Measurements from ENCODE around the gene RNASET2.
A peak's percentile ranks its signal among the peaks of the same experiment; 100 is the strongest.

RNASET2 gene

DNA sequence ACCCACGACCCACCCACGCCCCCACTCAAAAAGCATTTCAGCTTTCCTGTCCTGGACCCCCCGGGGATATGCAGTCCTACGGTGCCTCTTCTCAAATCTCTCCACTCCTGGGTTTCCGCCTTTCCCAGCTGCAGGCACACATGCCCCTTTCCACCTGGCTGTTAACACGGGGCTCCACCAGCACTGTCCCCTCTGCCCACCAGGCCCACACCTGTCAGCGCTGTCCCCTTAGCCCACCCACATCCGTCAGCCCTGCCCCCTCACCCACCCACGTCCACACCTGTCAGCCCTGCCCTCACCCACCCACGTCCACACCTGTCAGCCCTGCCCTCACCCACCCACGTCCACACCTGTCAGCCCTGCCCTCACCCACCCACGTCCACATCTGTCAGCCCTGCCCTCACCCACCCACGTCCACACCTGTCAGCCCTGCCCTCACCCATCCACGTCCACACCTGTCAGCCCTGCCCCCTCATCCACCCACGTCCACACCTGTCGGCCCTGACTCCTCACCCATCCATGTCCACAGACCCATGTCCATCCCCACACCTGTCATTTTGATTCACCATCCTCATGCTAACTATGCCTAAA, 11.6 kb downstream of the RNASET2 start:
- no peak for DNase-seq

DNA sequence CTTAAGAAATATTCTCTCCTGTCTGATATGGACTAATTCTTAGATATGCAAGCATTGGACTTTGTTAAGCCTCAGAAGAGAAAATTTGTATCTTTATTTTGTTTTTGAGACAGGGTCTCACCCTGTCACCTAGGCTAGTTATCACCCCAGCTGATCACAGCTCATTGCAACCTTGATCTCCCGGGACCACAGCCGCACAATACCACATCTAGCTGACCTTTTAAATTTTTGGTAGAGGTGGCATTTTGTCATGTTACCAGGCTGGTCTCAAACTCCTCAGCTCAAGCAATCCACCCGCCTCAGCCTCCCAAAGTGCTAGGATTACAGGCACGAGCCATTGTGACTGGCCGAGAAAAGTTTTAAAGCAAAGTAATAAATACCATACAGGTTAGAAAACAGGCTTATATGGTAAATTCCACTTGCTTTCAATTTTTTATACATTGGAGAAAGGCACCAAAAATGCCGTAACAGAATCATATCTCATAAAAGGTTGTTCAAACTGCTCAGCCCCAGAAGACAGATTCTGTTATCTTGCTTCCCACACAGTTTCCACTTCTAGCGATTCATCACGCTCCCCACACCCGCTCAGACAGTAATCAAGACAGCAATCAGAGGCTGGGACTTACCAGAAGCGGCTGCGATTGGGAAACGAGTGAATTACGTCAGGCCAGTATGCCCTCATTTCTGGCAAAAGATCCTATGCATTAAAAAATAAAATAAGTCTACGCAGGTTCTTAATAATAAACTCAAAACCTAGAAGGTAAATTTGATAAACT, 13.8 kb downstream of the RNASET2 start:
- DNase-seq, result peak; percentile 43 to 77

DNA sequence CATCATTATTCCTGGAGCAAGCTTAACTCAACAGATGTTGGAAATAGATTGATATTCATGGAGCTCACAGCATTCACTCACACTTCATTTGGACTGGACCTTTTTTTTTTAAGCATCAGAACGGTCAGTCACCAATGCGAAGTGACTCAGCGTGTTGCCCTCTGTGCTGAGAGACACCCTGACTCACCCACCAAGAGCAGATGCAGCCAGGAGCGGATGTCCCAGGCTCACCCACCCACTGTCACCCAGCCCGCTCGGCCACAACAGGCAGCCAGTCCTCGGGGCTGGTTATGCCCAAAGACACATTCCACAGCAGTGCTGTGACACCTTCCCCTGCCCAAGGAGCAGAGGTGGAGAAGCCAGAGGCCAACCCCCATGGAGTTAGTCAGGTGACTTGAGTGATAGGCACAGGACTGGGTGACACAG, 15.7 kb downstream of the RNASET2 start:
- no peak for DNase-seq

DNA sequence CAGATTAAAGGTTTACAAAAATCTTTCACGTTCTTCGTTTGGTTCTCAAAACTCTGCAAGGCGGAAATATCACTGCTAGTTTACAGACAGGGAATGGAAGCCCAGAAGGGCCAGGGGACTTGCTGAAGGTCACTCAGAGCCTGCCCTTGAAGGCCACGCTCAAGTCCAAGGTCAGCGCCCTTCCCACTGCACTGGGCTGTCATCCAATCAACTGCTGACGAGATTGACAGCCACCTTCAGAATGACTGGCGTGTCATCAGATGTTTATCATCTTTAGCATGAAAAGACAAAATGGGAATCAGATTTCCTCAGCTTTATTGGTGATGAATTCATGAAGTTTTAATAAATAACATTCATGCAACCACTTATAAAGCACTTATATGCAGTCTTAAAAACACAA, 16.5 kb downstream of the RNASET2 start:
- no peak for DNase-seq

DNA sequence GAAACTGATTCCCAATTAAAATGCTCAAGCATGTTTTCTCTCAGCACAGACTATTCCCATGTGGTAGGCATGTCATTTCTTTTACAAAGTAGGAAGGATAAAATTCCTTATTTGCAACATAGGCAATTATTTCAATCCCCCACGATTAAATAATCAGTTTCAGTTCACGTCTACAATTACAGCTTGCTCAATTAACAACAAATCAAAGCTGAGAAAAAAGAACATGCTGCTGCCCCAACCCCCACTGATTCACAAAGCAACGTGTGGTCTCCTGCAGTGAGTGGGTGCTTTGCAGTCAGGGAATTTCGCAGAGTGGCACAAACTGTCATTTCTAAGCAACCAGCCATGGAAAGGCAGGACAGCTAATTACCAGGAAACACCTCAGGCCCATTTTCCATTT, 17.0 kb downstream of the RNASET2 start:
- DNase-seq, result no peak

DNA sequence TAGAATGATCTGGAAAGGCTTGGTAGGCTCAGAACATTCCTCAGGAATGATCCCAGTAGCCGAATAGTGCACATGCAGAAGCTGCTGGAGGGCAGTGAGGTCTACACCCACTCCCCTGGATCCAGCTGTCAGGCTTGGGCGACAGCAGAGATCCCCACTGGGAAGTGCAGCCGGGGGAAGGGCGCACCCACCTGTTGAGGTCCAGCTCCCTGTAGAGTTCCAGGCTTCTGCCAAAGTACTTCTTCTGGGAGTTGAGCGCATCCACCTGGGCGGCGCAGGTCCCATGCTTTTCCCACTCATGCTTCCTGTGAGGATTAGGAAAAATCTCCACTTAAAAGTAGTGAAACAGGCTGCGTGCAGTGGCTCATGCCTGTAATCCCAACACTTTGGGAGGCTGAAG, 17.6 kb downstream of the RNASET2 start:
- no peak for DNase-seq

DNA sequence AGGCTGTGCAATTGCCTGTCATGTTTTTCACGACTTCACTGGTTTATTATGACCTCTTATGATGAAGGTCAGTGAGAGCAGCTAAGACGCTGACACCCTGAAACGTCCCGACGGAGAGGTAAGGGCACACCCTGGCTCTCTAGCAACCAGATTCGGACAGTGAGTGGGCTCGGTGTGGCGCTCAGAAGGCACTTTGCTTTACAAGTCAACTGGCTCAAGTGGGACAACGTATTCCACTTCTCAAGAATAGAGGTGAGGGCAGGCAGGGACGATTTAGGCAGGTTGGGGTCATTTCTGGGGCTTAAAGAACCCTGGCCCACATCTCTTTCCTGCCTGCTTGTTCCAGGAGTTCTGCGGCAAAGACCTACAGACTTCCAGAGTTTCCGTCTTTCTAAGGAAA, 18.2 kb downstream of the RNASET2 start:
- DNase-seq, result no peak

DNA sequence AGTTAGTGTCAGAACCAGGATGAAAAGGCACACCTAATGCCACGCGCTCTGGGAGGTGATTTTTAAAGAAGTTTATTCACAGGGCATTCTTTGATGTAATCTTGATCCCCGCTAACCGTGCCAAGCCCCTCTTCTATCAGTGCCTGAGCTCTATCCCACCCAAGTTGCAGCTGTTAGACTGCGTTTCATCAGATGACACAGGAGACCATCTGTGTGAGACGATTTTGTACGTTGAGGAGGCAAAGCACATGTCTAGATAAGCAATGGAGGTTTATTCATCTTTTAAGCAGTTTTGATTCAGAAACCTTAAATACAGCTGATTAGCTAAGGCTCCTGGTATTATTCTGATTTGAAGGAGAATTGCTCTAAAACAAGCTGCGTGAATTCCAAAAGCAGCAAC, 18.6 kb downstream of the RNASET2 start:
- no peak for DNase-seq

DNA sequence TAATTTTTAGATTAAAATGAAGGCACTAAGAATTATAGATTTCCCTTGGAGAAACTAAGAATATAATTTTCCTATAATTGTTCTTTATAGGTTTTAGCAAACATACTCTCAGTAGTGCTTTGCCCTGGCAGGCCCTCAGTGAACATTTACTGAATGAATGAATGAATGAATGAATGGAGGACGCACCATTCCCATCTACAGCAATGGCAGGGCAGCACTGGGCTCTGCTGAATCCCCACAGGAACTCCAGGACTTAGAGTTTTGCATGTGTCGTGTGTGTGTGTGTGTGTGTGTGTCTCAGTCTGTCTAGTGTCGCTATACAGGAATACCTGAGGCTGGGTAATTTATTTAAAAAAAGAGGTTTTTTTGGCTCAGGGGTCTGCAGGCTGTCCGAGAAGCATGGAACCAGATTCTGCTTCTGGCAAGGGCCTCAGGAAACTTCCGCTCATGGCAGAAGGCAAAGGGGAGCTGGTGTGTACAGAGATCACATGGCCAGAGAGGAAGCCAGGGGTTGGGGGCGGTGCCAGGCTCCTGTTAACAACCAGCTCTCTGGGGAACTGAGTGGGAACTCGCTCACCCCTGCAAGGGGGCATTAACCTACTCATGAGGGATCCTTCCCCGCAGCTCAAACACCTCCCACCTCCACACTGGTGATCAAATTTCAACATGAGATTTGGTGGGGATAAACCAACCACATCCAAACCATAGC, 20.1 kb downstream of the RNASET2 start:
- DNase-seq, result no peak

DNA sequence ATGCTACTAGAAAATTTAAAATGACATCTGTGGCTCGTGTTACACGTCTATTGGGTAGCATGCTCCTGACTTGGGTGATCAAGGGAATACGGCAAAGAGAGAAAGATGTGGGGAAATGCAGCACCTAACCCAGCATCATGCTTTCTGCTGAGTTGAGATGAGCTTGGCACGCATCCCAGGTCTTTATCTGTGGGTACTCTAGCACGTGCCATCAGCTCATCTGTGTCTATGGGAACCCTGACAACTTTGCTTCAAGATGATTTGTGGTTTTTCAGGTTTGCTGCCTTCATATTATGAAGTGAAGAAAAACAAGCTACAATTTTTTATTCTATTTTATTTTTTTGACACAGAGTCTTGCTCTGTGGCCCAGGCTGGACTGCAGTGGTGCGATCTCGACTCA, 21.0 kb downstream of the RNASET2 start:
- DNase-seq, result no peak

DNA sequence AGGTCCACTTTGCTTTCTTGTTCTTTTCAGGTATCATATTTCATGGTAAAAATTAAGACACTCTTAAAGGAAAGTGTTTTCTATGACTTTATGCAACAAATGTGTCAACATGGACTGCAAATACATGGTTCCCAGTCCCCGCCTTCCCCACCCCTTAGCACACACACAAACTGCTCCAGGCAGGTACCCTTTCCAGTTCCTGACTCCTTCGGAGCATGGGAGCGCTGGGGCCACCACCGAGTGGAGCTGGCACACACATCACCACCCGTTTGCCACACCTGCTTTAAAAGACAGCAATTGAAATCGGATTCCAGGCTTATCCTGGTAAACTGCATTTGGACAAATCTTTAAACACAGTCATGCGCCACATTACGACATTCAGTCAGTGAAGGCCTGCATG, 22.2 kb downstream of the RNASET2 start:
- DNase-seq, result no peak

DNA sequence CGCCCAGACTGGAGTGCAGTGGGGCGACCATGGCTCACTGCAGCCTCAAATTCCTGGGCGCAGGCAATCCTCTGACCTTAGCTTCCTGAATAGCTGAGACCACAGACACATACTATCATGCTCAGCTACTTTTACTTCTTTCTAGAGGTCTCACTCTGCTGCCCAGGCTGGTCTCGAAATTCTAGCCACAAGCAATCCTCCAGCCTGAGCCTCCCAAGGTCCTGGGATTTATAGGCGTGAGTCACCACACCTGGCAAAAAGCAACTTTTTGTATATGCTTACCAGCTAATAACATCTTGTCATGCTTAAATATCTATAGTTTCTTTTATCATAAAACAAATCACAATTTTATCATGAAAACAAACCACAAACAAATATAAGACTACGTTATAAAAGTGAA, 23.0 kb downstream of the RNASET2 start:
- no peak for DNase-seq

DNA sequence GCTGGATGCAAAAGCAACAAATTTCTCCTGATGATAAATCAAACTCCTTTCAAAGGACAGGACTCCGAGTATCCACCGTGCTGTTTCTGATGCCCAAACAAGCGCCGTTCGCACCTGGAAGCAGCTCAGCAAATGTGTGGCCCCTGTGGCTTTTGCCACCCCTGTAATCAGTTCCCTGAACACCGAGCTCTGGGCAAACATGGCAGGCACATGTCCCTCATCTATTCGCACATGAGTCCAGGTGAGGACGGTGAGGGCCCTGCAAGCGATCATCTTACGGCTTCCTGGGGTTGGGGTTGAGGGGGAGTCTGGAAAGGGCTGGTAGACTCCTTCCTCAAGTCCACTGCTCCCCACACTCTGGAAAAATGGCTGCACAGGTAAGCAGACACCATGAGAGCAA, 23.7 kb downstream of the RNASET2 start:
- no peak for DNase-seq

DNA sequence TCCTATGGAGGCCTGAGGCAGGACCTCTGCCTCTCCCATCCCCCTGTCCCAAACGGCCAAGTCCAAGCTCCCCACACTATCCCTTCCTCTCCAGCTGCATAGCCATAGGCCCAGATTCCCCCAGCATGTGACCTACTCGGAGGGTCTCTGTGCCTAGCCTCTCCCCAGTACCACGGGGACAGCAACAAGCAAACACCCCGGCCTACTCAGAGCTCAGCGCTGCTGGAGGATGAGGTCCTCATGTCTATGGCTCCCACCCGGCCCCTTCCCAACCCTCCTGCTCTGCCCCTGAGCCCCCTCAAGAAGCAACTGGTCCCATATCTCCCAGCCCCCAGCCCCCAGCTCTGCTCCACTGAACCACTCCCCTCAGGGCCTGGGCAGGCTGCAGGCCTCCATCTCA, 24.2 kb downstream of the RNASET2 start:
- no peak for DNase-seq

DNA sequence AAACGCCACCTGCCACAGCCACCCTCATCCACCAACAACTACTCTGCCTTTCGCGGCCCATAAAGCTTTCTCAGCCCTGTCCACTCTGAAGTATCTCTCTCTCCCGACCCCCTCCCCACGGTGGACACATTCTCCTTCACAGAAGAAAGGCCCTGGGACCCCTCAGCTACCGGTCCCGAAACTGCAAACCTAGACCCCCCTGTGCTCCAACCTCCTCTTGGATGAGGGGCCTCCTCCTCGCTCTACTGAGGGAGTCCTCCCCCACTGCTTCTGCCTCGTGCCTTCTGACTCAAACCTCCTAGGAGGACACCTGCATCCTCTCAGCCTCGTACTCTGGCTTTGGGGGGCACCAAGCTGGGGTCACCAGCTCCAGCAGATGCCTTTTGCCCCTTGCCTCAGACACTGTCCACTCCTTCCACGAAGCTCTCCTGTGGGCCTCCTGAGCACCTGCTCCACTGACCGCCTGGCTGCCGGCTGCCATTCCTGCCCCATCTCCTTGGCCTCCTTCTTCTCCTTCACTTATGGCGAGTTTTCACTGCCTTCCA, 24.9 kb downstream of the RNASET2 start:
- DNase-seq, result no peak

DNA sequence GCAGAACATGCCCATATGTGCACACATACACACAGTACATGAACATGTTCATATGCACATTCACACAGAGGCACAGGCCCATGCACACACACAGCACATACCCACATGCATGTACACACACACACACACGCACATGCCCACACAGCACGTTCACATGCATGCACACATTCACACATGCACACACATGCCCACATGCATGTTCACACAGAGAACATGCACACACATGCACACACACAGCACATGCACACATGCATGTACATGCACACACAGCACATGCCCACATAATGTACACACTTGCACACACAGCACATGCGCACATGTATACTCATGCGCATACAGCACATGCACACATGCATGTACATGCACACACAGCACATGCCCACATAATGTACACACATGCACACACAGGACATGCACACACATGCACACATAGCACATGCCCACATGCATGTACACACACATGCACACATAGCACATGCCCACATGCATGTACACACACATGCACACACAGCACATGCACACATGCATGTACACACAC, 25.9 kb downstream of the RNASET2 start:
- no peak for DNase-seq

DNA sequence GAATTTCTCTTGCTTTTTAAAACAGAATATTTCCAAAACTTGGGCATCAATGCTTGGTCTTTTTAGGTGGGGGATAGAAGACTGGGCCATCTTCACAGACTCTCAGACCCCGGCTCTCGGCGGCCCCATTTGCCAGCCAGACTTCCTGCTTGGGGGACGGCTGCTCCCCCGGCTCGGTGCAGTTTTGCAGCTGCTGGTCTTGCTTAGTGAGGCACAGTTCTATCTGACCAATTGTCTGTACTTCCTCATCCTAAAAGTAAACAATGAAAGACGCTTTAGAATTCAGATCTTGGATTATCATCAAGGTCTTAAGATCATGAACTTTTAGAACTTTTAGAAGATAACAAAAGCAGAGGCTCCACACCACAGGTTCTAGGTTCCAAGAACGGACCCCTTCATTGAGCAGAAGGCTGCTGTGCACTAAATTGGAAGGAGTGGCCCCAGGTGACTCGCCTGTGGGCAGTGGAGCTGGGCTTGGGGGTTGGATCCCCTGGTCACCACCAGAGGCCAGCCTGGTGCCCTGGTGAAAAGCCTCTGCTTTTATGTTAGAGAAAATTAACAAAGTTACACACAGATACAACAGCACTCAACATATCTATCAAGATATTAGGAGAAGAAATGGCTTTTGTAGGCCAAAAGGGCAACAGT, 26.7 kb downstream of the RNASET2 start:
- DNase-seq, result no peak

DNA sequence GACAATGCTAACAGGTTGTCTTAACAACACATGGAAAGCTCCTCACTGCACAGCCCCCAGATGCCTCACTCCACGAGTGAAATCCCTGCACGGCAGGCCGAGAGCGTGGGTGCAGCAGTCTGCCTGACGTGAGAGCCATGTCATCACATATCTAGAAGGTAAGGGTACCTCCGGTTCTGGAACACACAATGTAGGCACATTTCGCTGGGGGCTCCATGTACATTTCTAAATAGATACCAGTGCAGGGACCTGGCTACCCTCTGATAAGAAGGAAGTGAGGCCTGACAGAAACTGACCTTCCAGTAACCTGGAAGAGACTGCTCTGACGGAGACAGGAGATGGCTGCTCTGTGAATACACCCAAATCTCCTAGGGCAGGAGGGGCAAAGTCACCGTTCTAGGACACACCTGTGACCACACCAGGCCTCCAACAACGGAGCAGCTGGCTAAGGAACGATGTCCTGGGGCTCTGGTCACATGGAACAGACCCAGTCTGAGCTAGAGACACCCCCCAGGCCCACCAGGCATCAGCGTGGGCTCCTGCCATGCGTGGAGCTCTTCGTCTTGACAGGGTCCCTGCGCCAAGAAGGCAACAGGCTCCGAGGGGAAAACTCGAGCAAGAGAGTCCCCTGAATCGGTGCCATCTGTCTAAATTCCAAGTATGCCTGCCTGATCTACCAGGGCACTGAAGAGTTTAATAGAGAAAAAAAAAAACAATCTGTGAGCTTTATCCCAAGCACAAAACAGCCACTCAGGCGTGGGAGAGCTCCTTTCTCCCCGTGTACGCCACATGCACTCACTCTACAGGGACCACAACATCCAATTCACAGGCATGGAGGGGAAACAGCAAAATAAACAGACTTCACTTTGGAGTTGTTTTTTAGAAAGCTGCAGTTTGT, 27.5 kb downstream of the RNASET2 start:
- no peak for DNase-seq

DNA sequence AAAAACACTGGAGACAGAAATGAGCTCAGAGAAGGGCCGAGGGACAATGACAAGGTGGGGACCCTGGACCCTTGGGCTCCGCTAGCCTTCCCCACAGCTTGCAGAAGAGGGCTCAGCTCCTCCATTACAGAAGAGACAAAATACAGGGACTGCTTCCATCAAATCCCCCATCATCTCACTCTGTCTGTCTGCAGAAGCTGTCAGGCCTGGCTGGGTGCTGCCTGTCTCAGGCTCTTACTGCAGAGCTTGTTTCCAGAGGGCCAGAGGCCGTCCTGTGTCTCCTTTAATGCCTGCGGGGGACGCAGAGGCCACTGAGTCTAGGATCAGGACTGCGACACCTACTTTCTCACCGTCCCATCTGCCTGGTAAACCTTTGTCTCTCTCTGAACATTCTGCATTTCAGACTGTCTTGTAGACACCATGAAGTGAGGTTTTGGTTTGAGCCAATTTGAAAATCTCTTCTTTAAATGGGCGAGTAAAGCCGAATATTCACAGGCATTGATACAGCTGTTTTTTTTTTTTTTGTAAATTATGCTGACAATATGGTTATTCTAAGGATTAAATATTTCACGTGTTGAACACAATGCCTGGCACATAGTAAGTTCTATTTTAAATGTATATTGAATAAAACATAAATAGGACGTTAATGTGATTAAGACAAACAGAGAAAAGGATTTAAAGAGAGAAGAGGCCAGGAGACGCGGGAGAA, 28.3 kb downstream of the RNASET2 start:
- DNase-seq, result no peak

DNA sequence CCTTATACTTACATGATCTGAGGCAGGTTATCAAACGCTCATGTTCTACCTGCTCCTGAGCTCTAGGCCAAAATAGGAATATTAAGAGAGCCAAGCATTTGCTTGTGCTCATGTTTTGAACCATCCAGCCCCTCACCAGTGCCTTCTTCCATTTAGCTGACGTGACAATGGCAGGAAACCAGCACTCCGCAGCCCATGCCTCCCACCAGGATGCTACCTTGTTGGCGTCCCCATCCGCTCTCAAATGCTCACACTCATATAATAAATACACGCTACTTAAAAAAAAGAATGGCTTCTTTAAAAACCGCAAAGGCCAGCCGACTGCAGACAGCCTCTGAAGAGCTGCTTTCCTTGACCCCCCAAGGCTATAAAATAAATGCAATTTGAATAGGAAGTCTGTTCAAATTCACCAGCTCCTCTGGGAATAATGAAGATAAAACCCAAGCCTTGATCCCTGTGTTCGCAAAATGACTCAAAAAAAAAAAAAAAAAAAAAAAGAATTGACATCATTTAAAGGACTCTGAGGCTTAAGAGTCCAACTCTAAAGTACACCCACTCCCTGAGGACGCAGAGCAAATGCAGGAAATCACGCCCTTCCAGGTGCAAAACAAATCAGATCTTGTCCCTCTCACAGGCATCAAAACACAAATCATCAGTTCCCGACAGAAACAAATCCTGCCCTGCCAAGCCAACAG, 29.0 kb downstream of the RNASET2 start:
- no peak for DNase-seq

DNA sequence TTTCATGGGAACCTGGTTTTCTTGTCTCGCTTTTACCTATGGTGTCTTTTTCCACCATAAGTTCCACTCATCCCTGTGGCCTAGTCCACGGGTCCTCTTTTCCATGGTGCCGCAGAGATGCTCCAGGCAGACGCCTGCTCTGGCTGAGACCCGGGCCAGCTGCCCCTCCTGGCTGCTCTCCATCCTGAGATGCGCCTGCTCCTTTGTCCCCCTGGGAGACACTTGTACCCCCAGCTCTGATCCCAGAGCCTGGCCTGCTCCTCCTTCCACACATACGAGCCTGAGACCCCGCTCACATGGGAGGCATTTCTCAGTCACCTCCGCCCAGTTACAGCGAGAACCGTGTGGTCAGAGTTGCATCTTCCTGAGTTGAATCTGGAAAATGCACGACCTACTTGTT, 29.6 kb downstream of the RNASET2 start:
- DNase-seq, result no peak
